GM12878 (cell line): ENCODE results near the gene ATF2. TPM values are rescaled to one million over a fixed set of nuclear protein-coding genes. Genes with fewer than 3 reads are reported as not detected.

Experiments
- MTA2 ChIP-seq: fragments of 450-650 bp; IDR thresholded peaks from 2 replicates; pipeline ENCODE4 v1.6.1; 2016; ENCODE audit warnings: low read depth, mild to moderate bottlenecking, moderate library complexity
- NR2F1 ChIP-seq: fragments of 450-650 bp; conservative IDR thresholded peaks from 2 replicates; pipeline ENCODE4 v1.6.1; 2017; ENCODE audit warnings: mild to moderate bottlenecking
- RAD21 ChIP-seq: IDR thresholded peaks from 2 replicates; pipeline ENCODE4 v1.6.1; 2011; ENCODE audit warnings: mild to moderate bottlenecking, low read depth, low read length, moderate library complexity; ENCODE audit not compliant: insufficient read depth
- RUNX3 ChIP-seq: IDR thresholded peaks from 2 replicates; pipeline ENCODE4 v1.6.1; 2012; ENCODE audit warnings: low read length, inconsistent platforms
- SMARCA5 ChIP-seq: fragments of 450-650 bp; IDR thresholded peaks from 2 replicates; pipeline ENCODE4 v1.6.1; 2017; ENCODE audit warnings: mild to moderate bottlenecking
- SUZ12 ChIP-seq: fragments of 200-600 bp; sonication (generic); IDR thresholded peaks from one replicate; pipeline ENCODE4 v1.6.1; 2018; ENCODE audit warnings: antibody characterized with exemption, mild to moderate bottlenecking; ENCODE audit not compliant: unreplicated experiment
- polyA plus RNA-seq, 11 experiments: library from polyadenylated mRNA; depleted of rRNA in 4 of 11; unstranded in 6 of 11; stranded (reverse) in 5 of 11; fragments of >200 nt; fragmentation: Nextera tagmentation in 4 of 11; fragmentation: Illumina TruSeq in 1 of 11; extraction: Ambion mirVana in 4 of 11; extraction: Trizol in 1 of 11; gene quantifications; 1 replicate in 1 of 11; 2 replicates in 10 of 11; pipeline versions ENCODE4 v1.2.1 to v1.2.3, GENCODE V29; 2011 to 2016; ENCODE audit warnings: inconsistent platforms in 2 of 11, missing spikeins in 2 of 11, low read depth in 1 of 11
- total RNA-seq, 4 experiments: library from RNA; depleted of rRNA in 3 of 4; stranded (reverse); fragments of >200 nt in 3 of 4; fragmentation: Illumina TruSeq in 1 of 4; extraction: Trizol in 1 of 4; gene quantifications; 2 replicates each; pipeline versions ENCODE4 v1.2.1 to v1.2.3, GENCODE V29; 2013 to 2021
- TF ChIP-seq, protein P1 (sequence below): fragments of 150-350 bp; IDR thresholded peaks from 2 replicates; pipeline ENCODE4 v1.6.1; 2014; ENCODE audit warnings: mild to moderate bottlenecking, low read depth, low read length
- TF ChIP-seq, protein P2 (sequence below): fragments of 150-350 bp; IDR thresholded peaks from 2 replicates; pipeline ENCODE4 v1.6.1; 2016; ENCODE audit warnings: low read depth, low read length
- TF ChIP-seq, protein P3 (sequence below): IDR thresholded peaks from 2 replicates; pipeline ENCODE4 v1.6.1; 2012; ENCODE audit warnings: low read depth, low read length, improper control_type of control experiment
- TF ChIP-seq, protein P4 (sequence below): fragments of 450-650 bp; formaldehyde crosslinking; IDR thresholded peaks from 2 replicates; pipeline ENCODE4 v1.4.0; 2022; ENCODE audit warnings: mild to moderate bottlenecking, moderate library complexity

ATF2 gene
- total and polyA plus RNA-seq, 10 of the 15 experiments (the other 5 are each of a cell fraction or from before 2014, with no cell fraction given), result 10.3 to 78.0 (median 36.0) TPM

DNA sequence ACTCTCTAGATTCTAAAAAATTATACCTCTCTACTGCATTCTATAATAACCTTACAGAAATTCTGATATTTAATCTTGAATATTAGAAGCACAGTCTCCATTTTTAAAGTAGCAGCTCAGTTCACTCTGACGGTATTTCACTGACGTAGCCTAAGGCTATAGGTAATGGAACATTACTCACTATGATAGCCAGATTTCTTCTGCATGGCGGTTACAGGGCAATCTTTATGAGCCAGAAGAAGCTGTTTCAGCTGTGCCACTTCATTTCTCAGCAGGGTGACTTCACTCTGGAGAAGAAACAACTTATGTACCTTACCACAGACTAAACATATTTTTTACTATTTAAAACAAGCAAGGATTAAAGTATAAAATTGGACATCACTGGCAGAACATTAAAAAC, 87.5 kb downstream of the ATF2 start (continued):
- TF ChIP-seq, protein P1, sequence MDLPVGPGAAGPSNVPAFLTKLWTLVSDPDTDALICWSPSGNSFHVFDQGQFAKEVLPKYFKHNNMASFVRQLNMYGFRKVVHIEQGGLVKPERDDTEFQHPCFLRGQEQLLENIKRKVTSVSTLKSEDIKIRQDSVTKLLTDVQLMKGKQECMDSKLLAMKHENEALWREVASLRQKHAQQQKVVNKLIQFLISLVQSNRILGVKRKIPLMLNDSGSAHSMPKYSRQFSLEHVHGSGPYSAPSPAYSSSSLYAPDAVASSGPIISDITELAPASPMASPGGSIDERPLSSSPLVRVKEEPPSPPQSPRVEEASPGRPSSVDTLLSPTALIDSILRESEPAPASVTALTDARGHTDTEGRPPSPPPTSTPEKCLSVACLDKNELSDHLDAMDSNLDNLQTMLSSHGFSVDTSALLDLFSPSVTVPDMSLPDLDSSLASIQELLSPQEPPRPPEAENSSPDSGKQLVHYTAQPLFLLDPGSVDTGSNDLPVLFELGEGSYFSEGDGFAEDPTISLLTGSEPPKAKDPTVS, result no peak
- no peak for TF ChIP-seq SUZ12
- no peak for TF ChIP-seq RUNX3
- TF ChIP-seq NR2F1, result no peak
- TF ChIP-seq, protein P2, sequence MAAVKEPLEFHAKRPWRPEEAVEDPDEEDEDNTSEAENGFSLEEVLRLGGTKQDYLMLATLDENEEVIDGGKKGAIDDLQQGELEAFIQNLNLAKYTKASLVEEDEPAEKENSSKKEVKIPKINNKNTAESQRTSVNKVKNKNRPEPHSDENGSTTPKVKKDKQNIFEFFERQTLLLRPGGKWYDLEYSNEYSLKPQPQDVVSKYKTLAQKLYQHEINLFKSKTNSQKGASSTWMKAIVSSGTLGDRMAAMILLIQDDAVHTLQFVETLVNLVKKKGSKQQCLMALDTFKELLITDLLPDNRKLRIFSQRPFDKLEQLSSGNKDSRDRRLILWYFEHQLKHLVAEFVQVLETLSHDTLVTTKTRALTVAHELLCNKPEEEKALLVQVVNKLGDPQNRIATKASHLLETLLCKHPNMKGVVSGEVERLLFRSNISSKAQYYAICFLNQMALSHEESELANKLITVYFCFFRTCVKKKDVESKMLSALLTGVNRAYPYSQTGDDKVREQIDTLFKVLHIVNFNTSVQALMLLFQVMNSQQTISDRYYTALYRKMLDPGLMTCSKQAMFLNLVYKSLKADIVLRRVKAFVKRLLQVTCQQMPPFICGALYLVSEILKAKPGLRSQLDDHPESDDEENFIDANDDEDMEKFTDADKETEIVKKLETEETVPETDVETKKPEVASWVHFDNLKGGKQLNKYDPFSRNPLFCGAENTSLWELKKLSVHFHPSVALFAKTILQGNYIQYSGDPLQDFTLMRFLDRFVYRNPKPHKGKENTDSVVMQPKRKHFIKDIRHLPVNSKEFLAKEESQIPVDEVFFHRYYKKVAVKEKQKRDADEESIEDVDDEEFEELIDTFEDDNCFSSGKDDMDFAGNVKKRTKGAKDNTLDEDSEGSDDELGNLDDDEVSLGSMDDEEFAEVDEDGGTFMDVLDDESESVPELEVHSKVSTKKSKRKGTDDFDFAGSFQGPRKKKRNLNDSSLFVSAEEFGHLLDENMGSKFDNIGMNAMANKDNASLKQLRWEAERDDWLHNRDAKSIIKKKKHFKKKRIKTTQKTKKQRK, result no peak
- TF ChIP-seq SMARCA5, result no peak
- no peak for TF ChIP-seq MTA2
- TF ChIP-seq, protein P3, sequence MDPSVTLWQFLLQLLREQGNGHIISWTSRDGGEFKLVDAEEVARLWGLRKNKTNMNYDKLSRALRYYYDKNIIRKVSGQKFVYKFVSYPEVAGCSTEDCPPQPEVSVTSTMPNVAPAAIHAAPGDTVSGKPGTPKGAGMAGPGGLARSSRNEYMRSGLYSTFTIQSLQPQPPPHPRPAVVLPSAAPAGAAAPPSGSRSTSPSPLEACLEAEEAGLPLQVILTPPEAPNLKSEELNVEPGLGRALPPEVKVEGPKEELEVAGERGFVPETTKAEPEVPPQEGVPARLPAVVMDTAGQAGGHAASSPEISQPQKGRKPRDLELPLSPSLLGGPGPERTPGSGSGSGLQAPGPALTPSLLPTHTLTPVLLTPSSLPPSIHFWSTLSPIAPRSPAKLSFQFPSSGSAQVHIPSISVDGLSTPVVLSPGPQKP, result no peak
- no peak for TF ChIP-seq RAD21
- TF ChIP-seq, protein P4, sequence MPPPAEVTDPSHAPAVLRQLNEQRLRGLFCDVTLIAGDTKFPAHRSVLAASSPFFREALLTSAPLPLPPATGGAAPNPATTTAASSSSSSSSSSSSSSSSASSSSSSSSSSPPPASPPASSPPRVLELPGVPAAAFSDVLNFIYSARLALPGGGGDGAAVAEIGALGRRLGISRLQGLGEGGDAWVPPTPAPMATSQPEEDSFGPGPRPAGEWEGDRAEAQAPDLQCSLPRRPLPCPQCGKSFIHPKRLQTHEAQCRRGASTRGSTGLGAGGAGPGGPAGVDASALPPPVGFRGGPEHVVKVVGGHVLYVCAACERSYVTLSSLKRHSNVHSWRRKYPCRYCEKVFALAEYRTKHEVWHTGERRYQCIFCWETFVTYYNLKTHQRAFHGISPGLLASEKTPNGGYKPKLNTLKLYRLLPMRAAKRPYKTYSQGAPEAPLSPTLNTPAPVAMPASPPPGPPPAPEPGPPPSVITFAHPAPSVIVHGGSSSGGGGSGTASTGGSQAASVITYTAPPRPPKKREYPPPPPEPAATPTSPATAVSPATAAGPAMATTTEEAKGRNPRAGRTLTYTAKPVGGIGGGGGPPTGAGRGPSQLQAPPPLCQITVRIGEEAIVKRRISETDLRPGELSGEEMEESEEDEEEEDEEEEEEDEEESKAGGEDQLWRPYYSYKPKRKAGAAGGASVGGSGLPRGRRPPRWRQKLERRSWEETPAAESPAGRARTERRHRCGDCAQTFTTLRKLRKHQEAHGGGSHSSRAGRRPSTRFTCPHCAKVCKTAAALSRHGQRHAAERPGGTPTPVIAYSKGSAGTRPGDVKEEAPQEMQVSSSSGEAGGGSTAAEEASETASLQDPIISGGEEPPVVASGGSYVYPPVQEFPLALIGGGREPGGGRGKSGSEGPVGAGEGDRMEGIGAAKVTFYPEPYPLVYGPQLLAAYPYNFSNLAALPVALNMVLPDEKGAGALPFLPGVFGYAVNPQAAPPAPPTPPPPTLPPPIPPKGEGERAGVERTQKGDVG (CRISPR knock-in tag), result no peak
